ENCODE measurements around the gene MED16.

DNA sequence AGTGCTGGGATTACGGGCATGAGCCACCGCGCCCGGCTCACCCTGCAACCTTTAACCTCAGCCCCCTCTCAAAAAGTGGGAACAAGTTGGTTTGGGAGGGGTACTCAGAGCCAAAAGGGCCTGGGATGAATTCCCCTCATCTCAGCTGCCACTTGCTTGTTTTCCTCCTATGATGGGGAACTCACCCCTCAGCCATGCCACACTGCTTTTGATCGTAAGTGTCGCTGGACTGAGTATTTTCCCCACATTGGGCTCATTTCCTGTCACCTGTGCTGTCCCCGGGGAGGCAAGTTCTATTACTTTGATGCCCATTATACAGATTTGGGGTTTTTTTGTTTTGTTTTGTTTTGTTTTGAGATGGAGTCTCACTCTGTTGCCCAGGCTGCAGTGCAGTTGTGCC, 13.5 kb upstream of the MED16 start:
- TF ChIP-seq CREM (IDR thresholded peaks at IDR 0.05; ENCODE audit: low read depth) (no peak), CBX3 (IDR thresholded peaks at IDR 0.05; ENCODE audit: borderline replicate concordance, low read depth) (no peak), YY1 (IDR thresholded peaks at IDR 0.05; ENCODE audit: low read depth, low read length) (no peak), CTCF (IDR thresholded peaks at IDR 0.05 in 2 of 3, conservative IDR thresholded peaks at IDR 0.05 in 1 of 3; ENCODE audit: control insufficient read depth in 2 of 3, extremely low read depth in 1 of 3, insufficient read depth in 1 of 3, low read depth in 3 of 3, low read length in 3 of 3) (no peak), POLR2A (IDR thresholded peaks at IDR 0.05; ENCODE audit: low read depth, low read length) (no peak), MAX (IDR thresholded peaks at IDR 0.05; ENCODE audit: low read depth, low read length) (no peak), MXI1 (IDR thresholded peaks at IDR 0.05; ENCODE audit: low read depth, low read length) (no peak), NR2C2 (IDR thresholded peaks at IDR 0.05; ENCODE audit: borderline replicate concordance, control insufficient read depth, insufficient read length, low read depth) (no peak), SKIL (IDR thresholded peaks at IDR 0.05; ENCODE audit: low read depth, poor library complexity, severe bottlenecking) (no peak), CHD2 (IDR thresholded peaks at IDR 0.05; ENCODE audit: borderline replicate concordance, low read depth, low read length) (no peak)
- TF ChIP-seq, protein P1, sequence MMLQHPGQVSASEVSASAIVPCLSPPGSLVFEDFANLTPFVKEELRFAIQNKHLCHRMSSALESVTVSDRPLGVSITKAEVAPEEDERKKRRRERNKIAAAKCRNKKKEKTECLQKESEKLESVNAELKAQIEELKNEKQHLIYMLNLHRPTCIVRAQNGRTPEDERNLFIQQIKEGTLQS (IDR thresholded peaks at IDR 0.05; ENCODE audit: borderline replicate concordance, extremely low read depth, low read depth, low read length), result no peak
